ENCODE data around the gene LRRC4B. TPM values are rescaled to one million over a fixed set of nuclear protein-coding genes. Genes with fewer than 3 reads are reported as not detected.
A peak's percentile ranks its signal among the peaks of the same experiment; 100 is the strongest.

LRRC4B gene
- total and polyA plus RNA-seq, 2 of the 8 experiments (the other 6 are each of a cell fraction or from before 2014, with no cell fraction given), result 13.4 to 21.2 TPM

DNA sequence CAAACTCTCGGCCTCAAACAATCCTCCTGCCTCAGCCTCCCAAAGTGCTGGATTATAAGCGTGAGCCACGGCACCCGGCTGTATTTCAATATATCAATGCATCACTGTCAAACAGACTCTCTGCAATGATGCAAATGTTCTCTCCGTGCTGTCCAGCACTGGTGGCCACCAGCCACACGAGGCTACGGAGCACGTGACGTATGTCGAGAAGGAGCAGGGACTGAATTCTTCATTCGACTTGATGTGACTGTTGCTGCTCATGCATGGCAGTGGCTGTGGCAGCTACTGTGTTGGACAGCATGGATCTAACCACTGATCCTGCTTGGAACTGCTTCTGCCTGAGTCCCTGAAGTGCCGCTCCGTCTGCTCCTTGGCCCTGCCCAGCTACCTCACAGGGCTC, 9.8 kb downstream of the LRRC4B start:
- Histone ChIP-seq H2BK5ac (ENCODE audit: low read depth, low read length) (no peak overlapping the region), H4K91ac (replicated peaks; ENCODE audit: insufficient read length, low read length) (no peak overlapping the region), H3K27me3 (replicated peaks in 1 of 4; ENCODE audit: control insufficient read depth in 3 of 4, extremely low read depth in 1 of 4, insufficient read depth in 3 of 4, low read length in 3 of 4) (peaks cover 0 to 20% (median 15%) of the 10 kb centered on the region in 4 experiments; a peak in 6 of 7 replicates), H2BK12ac (ENCODE audit: low read depth, low read length) (no peak overlapping the region; the same call in 1 of the 2 replicates), H3K4me3 (ENCODE audit: extremely low read depth in 1 of 4, insufficient read depth in 2 of 4, low read depth in 3 of 4, low read length in 4 of 4) (no peak overlapping the region), H3K79me2 (ENCODE audit: control insufficient read depth in 1 of 2, insufficient read depth in 2 of 2, low read length in 2 of 2) (no peaks in the 10 kb centered on the region), H3K36me3 (ENCODE audit: control insufficient read depth in 2 of 4, insufficient read depth in 4 of 4, low read length in 3 of 4) (no peaks in the 10 kb centered on the region), H3K14ac (ENCODE audit: insufficient read length) (no peak overlapping the region), H2AFZ (ENCODE audit: low read length) (no peak overlapping the region), H3K9me3 (ENCODE audit: insufficient read depth in 2 of 2, low read depth in 1 of 2, low read length in 1 of 2) (no peaks in the 10 kb centered on the region), H3K27ac (ENCODE audit: low read depth, low read length) (no peak overlapping the region), H3K56ac (replicated peaks; ENCODE audit: insufficient read length, low read depth, low read length) (no peak overlapping the region), H4K5ac (ENCODE audit: insufficient read length, low read depth, low read length) (no peak overlapping the region), H3K23me2 (ENCODE audit: low read depth, low read length) (peaks cover 11% of the 10 kb centered on the region), H4K8ac (ENCODE audit: extremely low read depth, insufficient read depth, low read length) (no peak overlapping the region), H3K23ac (ENCODE audit: insufficient read length) (no peak overlapping the region), H2BK120ac (replicated peaks; ENCODE audit: low read depth, low read length) (no peak overlapping the region), H3K9ac (replicated peaks in 1 of 4; ENCODE audit: extremely low read depth in 1 of 4, low read depth in 3 of 4, low read length in 3 of 4) (no peak overlapping the region), H3K79me1 (ENCODE audit: low read depth, low read length) (0 out of 2 replicates have a peak, but pooled peaks cover 3% of the 10 kb centered on the region), H2AK5ac (ENCODE audit: low read depth, low read length) (0 out of 2 replicates have a peak overlapping the region, but pooled peaks have one; percentile 66), H2BK20ac (ENCODE audit: low read length) (peak overlapping the region; percentile 23; the same call in 1 of the 2 replicates), H2BK15ac (ENCODE audit: low read length) (no peak overlapping the region), H4K20me1 (replicated peaks in 1 of 2; ENCODE audit: control insufficient read depth in 1 of 2, insufficient read depth in 2 of 2, low read length in 2 of 2) (peaks cover 2 to 15% of the 10 kb centered on the region in 2 experiments), H3K4me1 (replicated peaks in 1 of 4; ENCODE audit: control insufficient read depth in 3 of 4, insufficient read depth in 4 of 4, low read length in 3 of 4) (peaks cover 0 to 20% (median 6%) of the 10 kb centered on the region in 4 experiments; a peak in 6 of 7 replicates), H3K18ac (ENCODE audit: extremely low read depth, low read length) (no peak overlapping the region), H3K4ac (replicated peaks; ENCODE audit: insufficient read length, low read depth, low read length) (no peak overlapping the region), H3K4me2 (ENCODE audit: insufficient read depth in 1 of 2, low read depth in 2 of 2, low read length in 2 of 2) (no peak overlapping the region)
- TF ChIP-seq EGR1 (IDR thresholded peaks at IDR 0.05; ENCODE audit: borderline replicate concordance, low read depth, low read length) (no peak), POLR2AphosphoS5 (IDR thresholded peaks at IDR 0.05; ENCODE audit: low read depth, low read length) (no peak), MAFK (IDR thresholded peaks at IDR 0.05; ENCODE audit: low read depth, low read length) (no peak), CBX8 (IDR thresholded peaks at IDR 0.05; ENCODE audit: borderline replicate concordance, low read depth, low read length) (no peak), SIN3A (conservative IDR thresholded peaks at IDR 0.05 in 1 of 2, IDR thresholded peaks at IDR 0.05 in 1 of 2; ENCODE audit: low read depth in 1 of 2, low read length in 2 of 2) (no peak), KDM4A (IDR thresholded peaks at IDR 0.05; ENCODE audit: low read depth, low read length, severe bottlenecking) (no peak), CTBP2 (IDR thresholded peaks at IDR 0.05; ENCODE audit: borderline replicate concordance, insufficient read depth, insufficient read length, low read length) (no peak), NRF1 (IDR thresholded peaks at IDR 0.05; ENCODE audit: low read depth, low read length) (no peak), SP1 (IDR thresholded peaks at IDR 0.05; ENCODE audit: low read depth, low read length) (no peak), FOSL1 (IDR thresholded peaks at IDR 0.05; ENCODE audit: insufficient read depth, low read depth, low read length) (no peak)
- 90% methylated on average over 13 of the region's 13 CpGs; no CpG with 5 or more reads in 1 of the 2 experiments for WGBS, 2 experiments (ENCODE audit: extremely low coverage in 1 of 2, insufficient coverage in 1 of 2, insufficient read length in 1 of 2, insufficient replicate concordance in 2 of 2, low coverage in 1 of 2, low lambda C conversion rate in 2 of 2, missing lambda C conversion rate in 1 of 2)
- FAIRE-seq (no peak), DNase-seq (ENCODE audit: low read depth in 1 of 2, low spot score in 2 of 2) (no peak)
- POLR2A ChIA-PET (ENCODE audit: partially characterized antibody), result interaction anchor here (2.3 kb wide), 1 partner anchor 11 kb away, joined by 6 read pairs; no protein-coding TSS in a partner anchor
- CTCF ChIA-PET (ENCODE audit: partially characterized antibody), result interaction anchor here (1.0 to 10.6 kb wide), 7 partner anchors 11 to 112 kb away, joined by 3 to 269 read pairs (median 5); no protein-coding TSS in a partner anchor
